Upper lobe of right lung (tissue), 1 donor: ENCODE data around the gene SPATS2. TPM values are rescaled to one million over a fixed set of nuclear protein-coding genes. Genes with fewer than 3 reads are reported as not detected.
"Not testable (repeated sequence)": the region's sequence is repeated elsewhere in the genome, so short reads cannot be mapped to it uniquely, and the experiment has no call there.

Source experiments
- ATAC-seq: fragments of 200-7000 bp; cut with Tn5 transposase; one replicate; pipeline ENCODE4 v1.9.1; 2020; ENCODE audit warnings: mild to moderate bottlenecking, moderate library complexity
- DNase-seq: peaks from one replicate; pipeline ENCODE4 v3.0.0-alpha.2; 2020
- H3K27ac ChIP-seq: fragments of 200-600 bp; one replicate; pipeline ENCODE4 v1.8.0; 2022
- H3K27me3 ChIP-seq: fragments of 200-600 bp; one replicate; pipeline ENCODE4 v1.8.0; 2022; ENCODE audit warnings: mild to moderate bottlenecking
- H3K36me3 ChIP-seq: fragments of 200-600 bp; one replicate; pipeline ENCODE4 v1.8.0; 2022
- H3K4me1 ChIP-seq: fragments of 200-600 bp; one replicate; pipeline ENCODE4 v1.8.0; 2022
- H3K4me3 ChIP-seq: fragments of 200-600 bp; one replicate; pipeline ENCODE4 v1.8.0; 2022; ENCODE audit warnings: mild to moderate bottlenecking
- H3K9me3 ChIP-seq: fragments of 200-600 bp; one replicate; pipeline ENCODE4 v1.8.0; 2022
- intact Hi-C: fragments of 100-400 bp; cut with DNase I; formaldehyde crosslinking; loops from one replicate; pipeline ENCODE4 v1.11.0; 2022
- total RNA-seq: library from RNA; stranded (reverse); fragmentation: NEBNext Ultra II Directional; extraction: Animal tissue kit (Norgen Biotek cat#: 25700); gene quantifications from one replicate; pipeline ENCODE4 v1.2.1, GENCODE V29; 2021
- TF ChIP-seq, protein P1 (sequence below): fragments of 200-600 bp; IDR thresholded peaks from one replicate; pipeline ENCODE4 v1.8.0; 2022; ENCODE audit warnings: antibody characterized with exemption
- donor health status: DM: no; HTN: yes; CAD: no; lungs with severe emphysema.

Gene SPATS2
- total RNA-seq, 1 donor from 2014 or later, result 12.6 TPM

DNA sequence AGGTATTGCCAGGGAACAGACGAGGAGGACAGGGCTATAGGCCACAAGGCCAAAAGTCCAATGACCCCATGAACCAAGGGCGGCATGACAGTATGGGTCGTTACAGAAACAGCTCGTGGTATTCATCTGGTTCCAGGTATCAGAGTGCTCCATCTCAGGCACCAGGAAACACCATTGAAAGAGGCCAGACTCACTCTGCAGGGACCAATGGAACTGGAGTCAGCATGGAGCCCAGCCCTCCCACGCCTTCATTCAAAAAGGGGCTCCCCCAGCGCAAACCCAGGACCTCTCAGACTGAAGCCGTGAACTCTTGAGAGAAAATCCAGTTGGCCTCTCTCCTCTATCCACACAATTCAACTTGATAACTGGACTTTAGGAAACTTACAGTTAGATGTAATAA lies 158.7 kb downstream of the SPATS2 start:
- H3K36me3 ChIP-seq, result peaks cover 31% of the 10 kb centered on the region
- ATAC-seq, result no peak
- H3K4me1 ChIP-seq, result no peaks in the 10 kb centered on the region
- H3K4me3 ChIP-seq, result no peak overlapping the region
- intact Hi-C loops, result no loop called here
- TF ChIP-seq, protein P1, sequence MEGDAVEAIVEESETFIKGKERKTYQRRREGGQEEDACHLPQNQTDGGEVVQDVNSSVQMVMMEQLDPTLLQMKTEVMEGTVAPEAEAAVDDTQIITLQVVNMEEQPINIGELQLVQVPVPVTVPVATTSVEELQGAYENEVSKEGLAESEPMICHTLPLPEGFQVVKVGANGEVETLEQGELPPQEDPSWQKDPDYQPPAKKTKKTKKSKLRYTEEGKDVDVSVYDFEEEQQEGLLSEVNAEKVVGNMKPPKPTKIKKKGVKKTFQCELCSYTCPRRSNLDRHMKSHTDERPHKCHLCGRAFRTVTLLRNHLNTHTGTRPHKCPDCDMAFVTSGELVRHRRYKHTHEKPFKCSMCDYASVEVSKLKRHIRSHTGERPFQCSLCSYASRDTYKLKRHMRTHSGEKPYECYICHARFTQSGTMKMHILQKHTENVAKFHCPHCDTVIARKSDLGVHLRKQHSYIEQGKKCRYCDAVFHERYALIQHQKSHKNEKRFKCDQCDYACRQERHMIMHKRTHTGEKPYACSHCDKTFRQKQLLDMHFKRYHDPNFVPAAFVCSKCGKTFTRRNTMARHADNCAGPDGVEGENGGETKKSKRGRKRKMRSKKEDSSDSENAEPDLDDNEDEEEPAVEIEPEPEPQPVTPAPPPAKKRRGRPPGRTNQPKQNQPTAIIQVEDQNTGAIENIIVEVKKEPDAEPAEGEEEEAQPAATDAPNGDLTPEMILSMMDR, result no peak
- H3K9me3 ChIP-seq, result no peaks in the 10 kb centered on the region
- H3K27me3 ChIP-seq, result no peaks in the 10 kb centered on the region
- no peak for DNase-seq
- no peak overlapping the region for H3K27ac ChIP-seq

DNA sequence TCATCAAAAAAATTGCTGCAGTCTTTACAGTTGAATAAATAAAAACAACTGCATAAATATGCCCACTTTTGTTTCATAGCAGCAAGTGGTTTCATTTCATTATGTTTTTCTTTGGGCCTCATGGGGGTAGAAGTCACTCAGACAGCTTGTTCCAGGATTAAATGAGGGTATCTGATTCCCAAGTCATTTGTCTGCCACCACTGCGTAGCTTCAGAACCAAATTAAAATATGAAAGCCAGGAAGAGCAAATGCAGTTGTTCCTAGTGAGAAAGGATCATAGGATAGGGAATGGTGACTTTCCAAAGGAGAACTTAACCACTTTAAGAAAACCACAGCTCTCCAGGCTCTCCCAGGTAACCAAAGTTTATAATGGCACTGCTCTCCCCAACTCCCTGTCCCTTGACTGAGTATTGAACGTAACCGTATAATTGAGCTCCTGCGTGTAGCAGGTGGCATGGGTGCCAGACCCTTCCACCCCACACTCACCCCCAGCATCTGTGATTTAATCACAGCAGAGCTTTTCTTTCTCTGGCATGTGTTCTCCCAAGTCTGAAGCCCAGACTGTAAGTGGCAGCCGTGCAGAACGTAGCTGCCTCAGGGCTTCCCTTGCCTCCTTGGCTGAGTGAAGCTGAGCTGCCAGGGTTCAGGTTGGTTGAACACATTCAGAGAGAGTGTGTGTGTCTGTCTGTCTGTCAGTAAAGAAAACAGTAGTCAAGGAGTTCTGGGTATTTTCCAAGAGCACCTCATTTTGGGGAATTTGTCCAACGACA lies 160.3 kb downstream of the SPATS2 start:
- no peak for DNase-seq
- TF ChIP-seq, protein P1, result no peak
- Histone ChIP-seq H3K9me3 (no peaks in the 10 kb centered on the region), H3K27ac (no peak overlapping the region), H3K27me3 (no peaks in the 10 kb centered on the region), H3K4me3 (no peak overlapping the region), H3K36me3 (peaks cover 29% of the 10 kb centered on the region), H3K4me1 (no peaks in the 10 kb centered on the region)
- intact Hi-C loops, result no loop called here
- no peak for ATAC-seq

GRCh38 chr12:49529414-49529813 lies 162.2 kb downstream of the SPATS2 start:
- DNase-seq, result no peak
- no peaks in the 10 kb centered on the region for H3K9me3 ChIP-seq
- no peaks in the 10 kb centered on the region for H3K27me3 ChIP-seq
- H3K36me3 ChIP-seq, result peaks cover 22% of the 10 kb centered on the region
- peak; percentile 71 for ATAC-seq
- H3K4me1 ChIP-seq, result no peaks in the 10 kb centered on the region
- TF ChIP-seq, protein P1, result no peak
- no peak overlapping the region for H3K4me3 ChIP-seq
- no peak overlapping the region for H3K27ac ChIP-seq
- intact Hi-C loops, result no loop called here

DNA sequence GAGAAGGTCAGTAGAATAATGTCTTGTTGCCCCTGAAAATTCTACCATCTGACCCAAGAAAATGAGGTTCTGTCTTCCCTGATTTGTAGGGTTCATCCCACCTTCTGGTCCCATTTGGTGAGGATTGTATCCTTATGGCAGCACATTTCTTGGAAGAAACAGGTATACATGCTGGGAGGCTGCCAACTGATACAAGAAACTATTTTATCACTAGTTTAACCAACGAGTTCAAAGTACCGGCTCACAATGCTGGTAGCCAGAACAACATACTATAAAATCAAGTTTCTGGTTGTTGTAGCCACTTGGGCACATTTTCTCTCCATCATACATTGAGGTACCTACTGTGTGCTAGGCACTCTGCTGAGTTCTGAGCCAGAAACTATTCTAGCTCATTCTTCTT lies 164.5 kb downstream of the SPATS2 start:
- no peaks in the 10 kb centered on the region for H3K9me3 ChIP-seq
- no peaks in the 10 kb centered on the region for H3K36me3 ChIP-seq
- peaks cover 20% of the 10 kb centered on the region for H3K27me3 ChIP-seq
- ATAC-seq (no peak), DNase-seq (no peak)
- no peak overlapping the region for H3K27ac ChIP-seq
- intact Hi-C loops, result no loop called here
- H3K4me1 ChIP-seq, result no peaks in the 10 kb centered on the region
- TF ChIP-seq, protein P1, result no peak
- no peak overlapping the region for H3K4me3 ChIP-seq

DNA sequence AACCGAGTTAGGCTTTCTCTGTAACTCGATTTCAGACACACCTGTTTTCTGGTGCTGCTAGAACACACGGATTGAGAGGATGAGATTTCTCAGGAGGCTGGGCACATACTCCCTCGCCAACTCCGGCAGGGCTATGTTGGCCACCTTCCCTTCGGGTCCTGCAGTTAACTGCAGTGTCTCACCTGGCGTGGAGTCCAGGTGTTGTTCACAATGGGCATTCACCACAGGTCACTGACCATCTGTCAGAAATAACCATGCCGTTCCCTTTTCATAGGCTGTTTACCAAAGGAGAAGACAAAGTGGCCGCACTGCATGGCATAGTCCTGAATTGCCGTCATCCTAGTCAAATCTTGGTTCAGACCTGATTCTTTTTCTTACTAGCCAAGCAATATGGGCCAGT lies 166.1 kb downstream of the SPATS2 start:
- ATAC-seq, result no peak
- no peak for DNase-seq
- H3K4me3 ChIP-seq, result no peak overlapping the region
- intact Hi-C loops, result no loop called here
- H3K36me3 ChIP-seq, result no peaks in the 10 kb centered on the region
- TF ChIP-seq, protein P1, result no peak
- H3K27me3 ChIP-seq, result peaks cover 35% of the 10 kb centered on the region
- no peak overlapping the region for H3K27ac ChIP-seq
- peaks cover 6% of the 10 kb centered on the region for H3K4me1 ChIP-seq
- no peaks in the 10 kb centered on the region for H3K9me3 ChIP-seq

DNA sequence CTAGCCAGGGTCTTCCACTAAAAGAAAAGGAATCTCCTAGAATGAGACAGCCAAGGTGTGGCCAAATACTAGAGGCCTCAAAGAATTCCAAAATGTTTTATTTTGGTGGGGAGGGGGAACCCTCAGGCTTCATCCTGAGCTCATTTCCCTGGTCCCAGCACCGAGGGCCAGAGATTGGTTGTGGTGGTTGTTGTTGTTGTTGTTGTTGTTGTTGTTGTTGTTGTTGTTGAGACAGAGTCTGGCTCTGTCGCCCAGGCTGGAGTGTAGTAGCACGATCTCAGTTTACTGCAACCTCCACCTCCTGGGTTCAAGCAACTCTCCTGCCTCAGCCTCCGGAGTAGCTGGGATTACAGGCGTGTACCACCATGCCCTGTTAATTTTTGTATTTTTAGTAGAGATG lies 166.9 kb downstream of the SPATS2 start:
- H3K36me3 ChIP-seq, ATAC-seq, H3K27ac ChIP-seq, H3K9me3 ChIP-seq, H3K4me3 ChIP-seq, DNase-seq, intact Hi-C loops, H3K4me1 ChIP-seq: not testable (repeated sequence)
- peaks cover 40% of the 10 kb centered on the region for H3K27me3 ChIP-seq
